Fibroblast of lung (primary cell): ENCODE measurements around the gene NEURL2.

Source experiments
- EZH2 ChIP-seq: IDR thresholded peaks from 2 replicates; pipeline ENCODE4 v1.5.1; 2012; ENCODE audit warnings: low read length, control low read depth, mild to moderate bottlenecking; ENCODE audit errors: missing control alignments
- TF ChIP-seq, protein P1 (sequence below), 2 donors: IDR thresholded peaks in 1 of 2; conservative IDR thresholded peaks in 1 of 2; 1 replicate in 1 of 2; 2 replicates in 1 of 2; pipeline ENCODE4 v1.5.1; 2011 to 2012; ENCODE audit warnings: low read length in 2 of 2, control low read depth in 1 of 2, inconsistent platforms in 1 of 2, low read depth in 1 of 2, mild to moderate bottlenecking in 1 of 2

- TF ChIP-seq, protein P1, sequence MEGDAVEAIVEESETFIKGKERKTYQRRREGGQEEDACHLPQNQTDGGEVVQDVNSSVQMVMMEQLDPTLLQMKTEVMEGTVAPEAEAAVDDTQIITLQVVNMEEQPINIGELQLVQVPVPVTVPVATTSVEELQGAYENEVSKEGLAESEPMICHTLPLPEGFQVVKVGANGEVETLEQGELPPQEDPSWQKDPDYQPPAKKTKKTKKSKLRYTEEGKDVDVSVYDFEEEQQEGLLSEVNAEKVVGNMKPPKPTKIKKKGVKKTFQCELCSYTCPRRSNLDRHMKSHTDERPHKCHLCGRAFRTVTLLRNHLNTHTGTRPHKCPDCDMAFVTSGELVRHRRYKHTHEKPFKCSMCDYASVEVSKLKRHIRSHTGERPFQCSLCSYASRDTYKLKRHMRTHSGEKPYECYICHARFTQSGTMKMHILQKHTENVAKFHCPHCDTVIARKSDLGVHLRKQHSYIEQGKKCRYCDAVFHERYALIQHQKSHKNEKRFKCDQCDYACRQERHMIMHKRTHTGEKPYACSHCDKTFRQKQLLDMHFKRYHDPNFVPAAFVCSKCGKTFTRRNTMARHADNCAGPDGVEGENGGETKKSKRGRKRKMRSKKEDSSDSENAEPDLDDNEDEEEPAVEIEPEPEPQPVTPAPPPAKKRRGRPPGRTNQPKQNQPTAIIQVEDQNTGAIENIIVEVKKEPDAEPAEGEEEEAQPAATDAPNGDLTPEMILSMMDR (conservative IDR thresholded peaks at IDR 0.05 in 1 of 2, IDR thresholded peaks at IDR 0.05 in 1 of 2; ENCODE audit: low read depth in 1 of 2, low read length in 2 of 2), result peak; percentile 62 to 79
- no peak for TF ChIP-seq EZH2
These were observed 677 bp downstream of the NEURL2 start for GRCh38 chr20:45890077-45890984.
